ENCODE measurements around the gene FRK.

DNA sequence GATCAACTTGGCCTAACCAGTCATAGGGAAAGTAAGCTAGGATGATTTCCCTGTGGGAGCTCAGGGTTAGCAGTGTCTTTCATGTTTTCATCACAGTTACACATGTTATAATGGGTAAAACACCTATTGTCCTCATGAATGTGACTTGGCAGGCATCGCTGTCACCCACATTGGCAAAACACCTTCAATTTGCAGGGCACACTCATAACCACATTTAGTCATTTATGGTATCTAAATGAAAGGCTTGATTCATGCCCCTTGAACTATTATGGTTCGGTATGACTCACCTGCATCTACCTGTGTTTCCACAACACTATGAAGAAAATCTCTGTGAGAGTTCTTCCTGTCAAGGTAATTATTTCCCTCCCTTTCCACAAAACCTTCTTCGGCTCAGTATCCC lies 49.2 kb downstream of the FRK start:
- TF ChIP-seq, protein P1, sequence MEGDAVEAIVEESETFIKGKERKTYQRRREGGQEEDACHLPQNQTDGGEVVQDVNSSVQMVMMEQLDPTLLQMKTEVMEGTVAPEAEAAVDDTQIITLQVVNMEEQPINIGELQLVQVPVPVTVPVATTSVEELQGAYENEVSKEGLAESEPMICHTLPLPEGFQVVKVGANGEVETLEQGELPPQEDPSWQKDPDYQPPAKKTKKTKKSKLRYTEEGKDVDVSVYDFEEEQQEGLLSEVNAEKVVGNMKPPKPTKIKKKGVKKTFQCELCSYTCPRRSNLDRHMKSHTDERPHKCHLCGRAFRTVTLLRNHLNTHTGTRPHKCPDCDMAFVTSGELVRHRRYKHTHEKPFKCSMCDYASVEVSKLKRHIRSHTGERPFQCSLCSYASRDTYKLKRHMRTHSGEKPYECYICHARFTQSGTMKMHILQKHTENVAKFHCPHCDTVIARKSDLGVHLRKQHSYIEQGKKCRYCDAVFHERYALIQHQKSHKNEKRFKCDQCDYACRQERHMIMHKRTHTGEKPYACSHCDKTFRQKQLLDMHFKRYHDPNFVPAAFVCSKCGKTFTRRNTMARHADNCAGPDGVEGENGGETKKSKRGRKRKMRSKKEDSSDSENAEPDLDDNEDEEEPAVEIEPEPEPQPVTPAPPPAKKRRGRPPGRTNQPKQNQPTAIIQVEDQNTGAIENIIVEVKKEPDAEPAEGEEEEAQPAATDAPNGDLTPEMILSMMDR (IDR thresholded peaks at IDR 0.05), result no peak
- no peak for TF ChIP-seq POLR2A (IDR thresholded peaks at IDR 0.05)

Measured in Peyer's patch (tissue), 4 donors.